ENCODE measurements around the gene INSC.

- TF ChIP-seq CTCF (IDR thresholded peaks at IDR 0.05) (peak in 1 of 4 experiments; percentile 38), POLR2A (IDR thresholded peaks at IDR 0.05) (no peak)
Measured at GRCh38 chr11:15276621-15277020, 161.9 kb downstream of the INSC start.

Data from gastroesophageal sphincter (tissue), 3 donors.